ENCODE results near the gene DIS3L2.

The DIS3L2 gene

DNA sequence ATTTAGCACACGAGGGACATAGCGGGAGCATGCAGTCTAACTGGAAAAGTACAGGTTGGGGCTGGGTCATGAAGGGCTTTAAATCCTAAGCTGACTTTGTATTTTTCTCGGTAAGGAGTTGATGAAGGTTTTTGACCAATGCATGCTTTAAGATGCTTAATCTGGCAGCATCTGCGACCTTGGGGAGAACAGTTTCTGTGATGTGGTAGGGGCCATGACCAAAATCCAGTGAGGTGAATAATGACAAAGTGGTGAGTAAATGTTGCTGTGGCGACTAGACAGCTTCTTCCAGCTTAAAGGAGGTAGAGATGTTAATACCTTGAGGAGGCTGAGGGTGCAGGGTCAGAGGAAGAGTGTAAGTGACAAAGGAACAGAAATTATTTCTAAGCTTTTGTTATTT lies 242.4 kb downstream of the DIS3L2 start:
- DNase-seq = no peak

GRCh38 chr2:232204457-232204931 lies 243.0 kb downstream of the DIS3L2 start:
- DNase-seq = no peak

- DNase-seq = no peak
These were observed 245.7 kb downstream of the DIS3L2 start for GRCh38 chr2:232207174-232207573.

- no peak for DNase-seq
These were observed 248.8 kb downstream of the DIS3L2 start for GRCh38 chr2:232210306-232210705.

DNA sequence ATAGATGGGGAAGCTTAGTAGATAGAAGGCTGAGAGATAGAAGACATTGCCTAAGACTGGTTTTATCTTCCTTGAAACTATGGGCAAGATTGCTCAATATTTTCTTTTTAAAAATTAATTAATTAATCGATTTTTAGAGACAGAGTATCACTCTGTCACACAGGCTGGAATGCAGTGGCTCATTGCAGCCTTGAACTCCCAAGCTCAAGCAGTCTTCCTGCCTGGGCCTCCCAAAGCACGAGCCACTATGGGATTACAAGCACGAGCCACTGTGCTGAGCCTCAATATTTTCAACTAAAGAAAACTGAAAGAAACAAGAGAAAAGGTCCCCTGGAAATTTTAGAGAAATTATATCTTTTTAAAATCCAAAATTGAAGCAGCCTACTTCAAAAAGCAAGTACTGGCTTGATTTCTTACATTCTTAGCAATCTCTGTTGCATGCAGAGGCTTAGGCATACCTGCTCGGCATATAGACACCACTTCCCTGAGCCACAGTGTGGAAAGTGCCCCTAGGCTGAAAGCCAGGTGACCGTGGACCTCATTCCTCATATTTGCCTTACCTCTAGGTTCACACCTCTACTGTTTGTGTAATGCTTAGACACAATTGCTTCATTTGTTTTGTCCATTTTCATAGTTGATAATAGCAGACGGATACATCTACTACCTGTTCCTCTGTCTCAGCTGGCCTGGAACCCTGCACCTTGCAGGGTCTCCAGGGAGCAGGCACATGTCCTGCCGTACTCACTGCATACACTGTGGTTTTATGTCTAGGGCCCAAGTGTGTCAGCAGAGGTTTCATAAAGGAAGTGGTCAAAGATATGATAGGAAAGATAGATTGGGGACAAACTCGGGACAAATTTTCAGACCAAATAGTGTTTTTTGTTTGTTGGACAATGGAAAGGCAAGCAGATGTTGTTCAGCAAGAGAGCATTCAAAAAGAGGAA lies 250.5 kb downstream of the DIS3L2 start:
- DNase-seq = no peak

GRCh38 chr2:232213176-232213575 lies 251.7 kb downstream of the DIS3L2 start:
- no peak for DNase-seq

- DNase-seq = no peak
These were observed 252.5 kb downstream of the DIS3L2 start for GRCh38 chr2:232214053-232214452.

- no peak for DNase-seq
These were observed 254.5 kb downstream of the DIS3L2 start for GRCh38 chr2:232216028-232216427.

GRCh38 chr2:232218778-232219495 lies 257.4 kb downstream of the DIS3L2 start:
- no peak for DNase-seq

GRCh38 chr2:232219496-232219870 lies 258.0 kb downstream of the DIS3L2 start:
- no peak for DNase-seq

DNA sequence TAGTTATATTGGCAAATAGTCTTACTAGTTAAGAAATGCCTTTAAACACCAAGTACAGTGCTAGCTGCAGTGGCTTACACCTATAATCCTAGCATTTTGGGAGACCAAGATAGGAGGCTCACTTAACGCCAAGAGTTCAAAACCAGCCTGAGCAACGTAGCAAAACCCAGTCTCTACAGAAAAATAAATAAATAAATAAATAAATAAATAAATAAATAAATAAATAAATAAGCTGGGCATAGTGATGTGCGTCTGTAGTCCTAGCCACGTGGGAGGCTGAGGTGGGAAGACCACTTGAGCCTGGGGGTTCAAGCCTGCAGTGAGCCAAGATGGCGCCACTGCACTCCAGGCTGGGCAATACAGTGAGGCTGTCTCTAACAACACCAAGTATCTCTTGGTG lies 258.4 kb downstream of the DIS3L2 start:
- no peak for DNase-seq

DNA sequence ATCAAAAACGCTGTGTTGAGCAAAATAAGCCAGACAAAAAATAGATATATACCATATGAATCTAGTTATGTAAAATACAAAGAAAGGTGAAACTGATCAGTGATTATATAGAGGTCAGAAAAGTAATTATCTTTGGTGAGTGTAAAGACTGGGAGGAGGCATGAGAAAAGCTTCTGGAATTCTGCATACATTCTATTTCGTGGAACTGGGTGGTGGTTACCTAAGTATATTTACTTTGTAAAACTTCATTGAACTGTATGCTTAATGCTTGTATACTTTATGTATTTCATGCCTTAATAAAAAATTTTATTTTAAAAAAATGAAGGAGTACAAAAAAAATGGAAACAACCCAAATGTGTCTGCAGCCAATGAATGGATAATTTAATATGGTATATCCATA lies 263.9 kb downstream of the DIS3L2 start:
- DNase-seq = no peak

- DNase-seq = no peak
These were observed 264.4 kb downstream of the DIS3L2 start for GRCh38 chr2:232225895-232226294.

DNA sequence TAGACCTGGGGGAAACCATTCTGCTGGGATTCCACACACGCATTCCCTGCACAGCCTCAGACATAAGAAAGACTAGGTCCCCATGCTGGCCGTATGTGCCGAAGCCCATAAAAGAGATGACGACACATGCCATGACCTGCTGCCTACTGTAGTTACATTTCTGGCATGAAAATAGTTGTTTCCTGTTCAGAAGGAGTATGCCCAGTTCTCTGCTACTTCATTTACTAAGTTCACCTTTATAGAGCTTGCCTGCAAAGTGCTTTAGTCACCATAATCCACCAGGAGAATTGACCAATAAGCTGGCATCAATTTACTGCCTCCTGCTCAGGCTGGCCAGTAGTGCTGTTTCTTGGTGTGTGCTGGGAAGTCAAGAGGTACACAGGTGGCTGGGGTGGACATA lies 266.8 kb downstream of the DIS3L2 start:
- no peak for DNase-seq

DNA sequence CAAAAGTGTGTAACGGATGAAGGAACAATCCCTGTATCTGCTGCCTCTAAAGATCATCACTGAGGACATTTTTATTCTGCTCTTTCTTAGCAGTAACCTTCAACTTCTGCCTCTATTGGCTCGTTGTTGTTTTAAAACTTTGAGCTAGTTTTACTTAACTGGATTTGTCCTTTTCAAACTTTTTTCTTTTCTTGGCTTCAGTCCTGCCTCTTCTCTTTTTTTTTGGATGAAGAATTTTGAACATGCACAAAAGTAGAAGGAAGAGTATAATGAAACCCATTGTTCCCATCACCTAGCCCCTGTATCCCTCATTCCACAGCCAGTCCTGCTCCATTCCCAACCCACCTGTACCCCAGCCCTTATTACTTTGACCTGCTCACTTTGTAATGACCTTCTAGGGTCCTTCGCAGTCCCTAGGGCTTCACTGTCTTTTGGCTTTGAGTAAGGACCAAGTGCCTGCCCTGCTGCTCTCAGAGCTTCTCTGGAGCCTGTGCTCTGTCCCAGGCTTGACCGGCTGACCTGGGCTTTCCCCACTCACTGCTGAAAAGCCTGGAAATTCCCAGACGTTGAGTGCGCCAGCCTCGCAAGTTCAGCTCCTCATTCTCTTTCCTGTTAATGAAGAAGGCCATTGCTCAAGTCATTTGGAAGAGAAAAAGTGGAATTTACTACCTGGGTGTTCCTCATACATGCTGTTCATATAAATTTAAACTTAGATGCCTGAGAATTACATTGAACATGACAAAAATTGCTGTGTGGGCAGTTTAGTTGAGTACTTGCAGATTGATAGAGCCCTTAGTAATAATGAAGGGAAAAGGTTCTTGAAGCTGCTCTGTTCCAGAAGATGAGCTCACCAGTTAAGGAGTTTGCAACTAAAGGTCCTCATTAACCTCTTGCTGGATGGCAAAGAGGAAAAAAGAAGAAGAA lies 267.7 kb downstream of the DIS3L2 start:
- DNase-seq = no peak

GRCh38 chr2:232229911-232230310 lies 268.4 kb downstream of the DIS3L2 start:
- no peak for DNase-seq

GRCh38 chr2:232230560-232230959 lies 269.0 kb downstream of the DIS3L2 start:
- DNase-seq = no peak

DNA sequence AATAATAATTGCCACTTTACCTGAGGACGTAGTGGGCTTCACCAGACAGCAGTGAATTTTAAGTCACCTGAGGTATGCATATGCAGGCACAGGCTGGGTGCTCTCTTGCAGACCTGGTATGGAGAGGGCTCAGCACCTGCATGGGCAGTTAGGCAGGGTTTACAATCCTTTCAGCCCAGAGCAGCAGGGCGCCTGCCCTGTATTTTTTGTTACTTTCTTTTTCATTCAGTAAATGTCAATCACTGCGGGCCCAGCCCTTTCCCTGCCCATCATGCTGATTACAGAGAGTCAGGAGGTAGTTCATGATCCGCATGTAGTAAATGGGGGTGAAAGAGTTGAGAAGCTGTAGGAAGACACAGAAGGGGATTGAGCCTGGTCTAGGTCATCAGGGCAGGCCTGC lies 270.0 kb downstream of the DIS3L2 start:
- no peak for DNase-seq

GRCh38 chr2:232232915-232233314 lies 271.4 kb downstream of the DIS3L2 start:
- DNase-seq = no peak

DNA sequence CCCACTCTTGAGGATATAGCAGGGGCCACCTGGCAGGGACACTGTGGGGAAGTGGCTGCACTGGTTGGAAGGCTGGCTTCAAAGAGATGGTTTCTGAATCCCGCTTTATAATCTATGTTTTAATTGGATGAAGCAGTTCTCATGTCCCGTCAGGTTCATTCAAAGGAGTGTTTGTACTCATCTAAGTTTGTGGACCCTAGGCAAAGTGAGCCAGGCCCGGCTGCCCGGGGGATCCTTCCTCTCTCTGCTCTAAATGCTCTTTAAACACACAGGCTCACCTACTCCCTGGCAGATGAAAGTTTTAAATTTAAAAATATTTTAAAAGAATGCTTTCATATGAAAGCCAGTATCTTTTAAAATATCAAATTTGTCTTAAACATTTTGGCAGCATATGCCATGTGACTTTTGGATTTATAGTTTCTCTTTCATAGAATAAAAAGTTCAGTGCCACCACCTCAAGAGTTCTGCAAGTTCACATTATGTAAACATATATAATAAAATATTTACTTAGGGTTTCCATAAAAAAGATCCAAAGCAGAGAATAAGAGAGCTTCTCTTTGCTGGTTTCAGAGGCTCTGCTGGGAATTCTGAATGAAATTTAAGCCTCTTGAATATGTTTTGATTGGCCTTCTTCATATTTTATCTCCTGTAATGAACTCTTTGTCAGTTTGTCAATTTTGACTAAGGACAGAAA lies 273.6 kb downstream of the DIS3L2 start:
- DNase-seq = no peak

- DNase-seq = no peak
These were observed 274.2 kb downstream of the DIS3L2 start for GRCh38 chr2:232235716-232236115.

DNA sequence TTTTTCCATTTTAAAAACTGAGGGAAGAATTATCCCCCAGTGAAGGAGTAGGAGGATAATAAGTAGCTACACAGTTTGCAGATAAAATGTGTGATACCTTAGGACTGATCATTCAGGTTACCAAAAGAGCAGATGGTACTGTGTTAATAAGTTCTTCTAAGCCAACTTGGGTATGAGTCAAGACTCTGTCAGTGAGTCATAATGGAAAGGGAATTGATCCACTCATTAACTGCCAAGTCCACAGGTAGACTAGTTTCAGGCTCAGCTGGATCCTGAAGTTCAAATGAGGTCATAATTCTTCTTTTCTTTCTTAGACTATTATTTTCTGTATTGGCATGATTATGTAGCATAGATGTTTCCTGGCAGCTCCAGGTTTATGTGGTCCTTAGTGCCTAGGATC lies 274.7 kb downstream of the DIS3L2 start:
- DNase-seq = no peak
